ENCODE data around the gene LAMA2.

GRCh38 chr6:129124347-129124746 is 241.4 kb downstream of the LAMA2 start:
- TF ChIP-seq CTCF (IDR thresholded peaks at IDR 0.05) (no peak), POLR2A (IDR thresholded peaks at IDR 0.05) (no peak)

All from right lobe of liver (tissue), 4 donors.